Stomach (tissue), 9 donors: Measurements from ENCODE around the gene TGFB1I1. TPM values are rescaled to one million over a fixed set of nuclear protein-coding genes. Genes with fewer than 3 reads are reported as not detected.

ENCODE experiments used
- DNase-seq, 2 donors: peaks; one replicate each; pipeline versions ENCODE4 v3.0.0 to v3.0.0-alpha.2; 2013 to 2019
- H3K27ac ChIP-seq, 5 donors: fragments of 200-600 bp in 4 of 5; sonication (generic) in 4 of 5; one replicate each; pipeline ENCODE4 v1.5.1; 2013 to 2019; ENCODE audit warnings: mild to moderate bottlenecking in 1 of 5, moderate library complexity in 1 of 5
- H3K27me3 ChIP-seq, 3 donors: fragments of 200-600 bp; sonication (generic); one replicate each; pipeline ENCODE4 v1.5.1; 2017 to 2019; ENCODE audit warnings: mixed run types in 1 of 3
- H3K36me3 ChIP-seq, 4 donors: fragments of 200-600 bp; sonication (generic); 1 replicate in 3 of 4; 2 replicates in 1 of 4; pipeline ENCODE4 v1.5.1; 2016 to 2019
- H3K4me1 ChIP-seq, 4 donors: fragments of 200-600 bp; sonication (generic); one replicate each; pipeline ENCODE4 v1.5.1; 2016 to 2019
- H3K4me3 ChIP-seq, 4 donors: fragments of 200-600 bp; sonication (generic) in 3 of 4; one replicate each; pipeline ENCODE4 v1.5.1; 2016 to 2019; ENCODE audit warnings: mild to moderate bottlenecking in 1 of 4
- H3K9me3 ChIP-seq, 4 donors: fragments of 200-600 bp; sonication (generic); one replicate each; pipeline ENCODE4 v1.5.1; 2016 to 2019
- EP300 ChIP-seq: sonication (generic); formaldehyde crosslinking; IDR thresholded peaks from one replicate; pipeline ENCODE4 v1.6.1; 2017; ENCODE audit warnings: antibody characterized with exemption
- POLR2A ChIP-seq, 4 donors: fragments of 450-650 bp; IDR thresholded peaks; one replicate each; pipeline ENCODE4 v1.6.1; 2016; ENCODE audit warnings: antibody characterized with exemption in 4 of 4, control low read depth in 2 of 4, mild to moderate bottlenecking in 1 of 4, moderate library complexity in 1 of 4
- POLR2AphosphoS5 ChIP-seq, 3 donors: sonication (generic); formaldehyde crosslinking; IDR thresholded peaks; one replicate each; pipeline ENCODE4 v1.6.1; 2016; ENCODE audit warnings: antibody characterized with exemption in 3 of 3
- WGBS, 5 donors: extraction: QIAGEN DNeasy Blood & Tissue Kit in 3 of 5; methylation state at CpG; one replicate each; pipeline versions ENCODE4 v1.1.5 to v1.1.7; 2013 to 2018; 5-methylcytosine and 5-hydroxymethylcytosine counted together
- intact Hi-C: fragments of 100-400 bp; cut with DNase I; formaldehyde crosslinking; loops from one replicate; pipeline ENCODE4 v1.15.1; 2023; ENCODE audit warnings: low total_unique reads
- polyA plus RNA-seq, 3 donors: library from polyadenylated mRNA; stranded (reverse); fragments of 200-250 nt; gene quantifications; one replicate each; pipeline ENCODE4 v1.2.3, GENCODE V29; 2013
- total RNA-seq, 5 donors: library from RNA; depleted of rRNA; stranded (reverse); fragments of >200 nt; gene quantifications; one replicate each; pipeline versions ENCODE4 v1.1.0 to v1.2.3, GENCODE V29; 2014 to 2016
- TF ChIP-seq, protein P1 (sequence below), 7 experiments: fragments of 450-650 bp in 4 of 7; fragments of 200-600 bp in 3 of 7; sonication (generic) in 3 of 7; IDR thresholded peaks; one replicate each; pipeline ENCODE4 v1.5.1; 2016 to 2019; ENCODE audit warnings: antibody characterized with exemption in 7 of 7, control low read depth in 2 of 7, mild to moderate bottlenecking in 1 of 7
- donor health status: healthy with polysubstance abuse.
- donor health status: Bipolar disorder and iron deficiency.
- donor health status: healthy.

Gene TGFB1I1
- total and polyA plus RNA-seq, 8 donors: 36.0 to 84.0 (median 49.2) TPM

DNA sequence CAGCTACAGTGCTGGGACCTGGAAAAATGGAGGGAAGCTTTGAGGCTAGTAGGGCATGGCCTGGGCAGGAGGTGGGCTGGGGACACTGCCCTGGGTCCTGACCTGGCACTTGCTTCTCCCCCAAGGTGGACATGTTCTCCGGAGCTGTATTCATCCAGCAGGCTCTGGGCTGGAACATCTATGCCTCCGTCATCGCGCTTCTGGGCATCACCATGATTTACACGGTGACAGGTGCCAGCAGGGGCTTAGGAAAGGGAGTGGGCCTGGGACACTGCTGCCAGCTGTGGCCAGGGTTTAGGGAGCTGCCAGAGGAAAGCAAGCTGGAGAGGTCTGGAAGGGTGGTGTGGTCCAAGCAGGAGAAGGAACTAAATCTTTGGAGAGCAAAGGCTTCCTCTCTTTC is 14.1 kb downstream of the TGFB1I1 start:
- Histone ChIP-seq H3K36me3 (peaks cover 0 to 14% (median 11%) of the 10 kb centered on the region in 4 donors), H3K4me1 (peaks cover 22 to 36% (median 32%) of the 10 kb centered on the region in 4 donors), H3K27me3 (peaks cover 0 to 40% (median 0%) of the 10 kb centered on the region in 3 donors), H3K9me3 (no peaks in the 10 kb centered on the region), H3K4me3 (no peak overlapping the region), H3K27ac (no peak overlapping the region)
- intact Hi-C loops: no loop called here
- DNase-seq: no peak
- WGBS, 5 donors: 96 to 100% (median 96%) methylated on average over 4 to 5 of the region's 5 CpGs
- no peak for TF ChIP-seq EP300
- no peak for TF ChIP-seq POLR2A (IDR thresholded peaks at IDR 0.05)
- TF ChIP-seq POLR2AphosphoS5 (IDR thresholded peaks at IDR 0.05): no peak
- TF ChIP-seq, protein P1, sequence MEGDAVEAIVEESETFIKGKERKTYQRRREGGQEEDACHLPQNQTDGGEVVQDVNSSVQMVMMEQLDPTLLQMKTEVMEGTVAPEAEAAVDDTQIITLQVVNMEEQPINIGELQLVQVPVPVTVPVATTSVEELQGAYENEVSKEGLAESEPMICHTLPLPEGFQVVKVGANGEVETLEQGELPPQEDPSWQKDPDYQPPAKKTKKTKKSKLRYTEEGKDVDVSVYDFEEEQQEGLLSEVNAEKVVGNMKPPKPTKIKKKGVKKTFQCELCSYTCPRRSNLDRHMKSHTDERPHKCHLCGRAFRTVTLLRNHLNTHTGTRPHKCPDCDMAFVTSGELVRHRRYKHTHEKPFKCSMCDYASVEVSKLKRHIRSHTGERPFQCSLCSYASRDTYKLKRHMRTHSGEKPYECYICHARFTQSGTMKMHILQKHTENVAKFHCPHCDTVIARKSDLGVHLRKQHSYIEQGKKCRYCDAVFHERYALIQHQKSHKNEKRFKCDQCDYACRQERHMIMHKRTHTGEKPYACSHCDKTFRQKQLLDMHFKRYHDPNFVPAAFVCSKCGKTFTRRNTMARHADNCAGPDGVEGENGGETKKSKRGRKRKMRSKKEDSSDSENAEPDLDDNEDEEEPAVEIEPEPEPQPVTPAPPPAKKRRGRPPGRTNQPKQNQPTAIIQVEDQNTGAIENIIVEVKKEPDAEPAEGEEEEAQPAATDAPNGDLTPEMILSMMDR (IDR thresholded peaks at IDR 0.05): no peak

DNA sequence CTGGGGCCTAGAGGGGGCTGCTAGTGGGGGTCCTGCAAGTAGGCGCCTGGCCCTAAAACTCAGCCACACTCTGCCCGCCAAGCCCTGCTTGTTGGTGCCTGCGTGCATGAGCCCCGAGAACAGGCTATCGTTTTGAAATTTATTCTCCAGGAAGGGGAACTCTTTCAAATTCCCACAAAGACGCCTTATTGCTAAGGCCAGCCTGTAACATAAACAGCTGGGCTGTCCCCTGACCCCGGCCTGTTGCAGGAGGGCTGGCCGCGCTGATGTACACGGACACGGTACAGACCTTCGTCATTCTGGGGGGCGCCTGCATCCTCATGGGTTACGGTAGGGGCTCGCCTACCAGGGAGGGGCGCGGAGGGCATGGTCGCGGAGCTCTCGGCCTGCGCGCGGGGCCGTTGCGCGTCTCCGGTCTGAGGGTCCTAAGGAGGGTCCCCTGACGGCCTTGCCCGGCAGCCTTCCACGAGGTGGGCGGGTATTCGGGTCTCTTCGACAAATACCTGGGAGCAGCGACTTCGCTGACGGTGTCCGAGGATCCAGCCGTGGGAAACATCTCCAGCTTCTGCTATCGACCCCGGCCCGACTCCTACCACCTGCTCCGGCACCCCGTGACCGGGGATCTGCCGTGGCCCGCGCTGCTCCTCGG is 15.2 kb downstream of the TGFB1I1 start:
- DNase-seq: no peak
- peak overlapping the region in 4 of 5 donors; percentile 4 to 26 (median 15) for H3K27ac ChIP-seq
- peaks cover 0 to 26% (median 21%) of the 10 kb centered on the region in 4 donors for H3K36me3 ChIP-seq
- H3K4me3 ChIP-seq: peak overlapping the region; percentile 48 to 79 (median 56)
- TF ChIP-seq POLR2A (IDR thresholded peaks at IDR 0.05) (no peak), EP300 (no peak), POLR2AphosphoS5 (IDR thresholded peaks at IDR 0.05) (no peak)
- TF ChIP-seq, protein P1 (IDR thresholded peaks at IDR 0.05): no peak
- intact Hi-C loops: no loop called here
- peaks cover 0 to 40% (median 0%) of the 10 kb centered on the region in 3 donors for H3K27me3 ChIP-seq
- peaks cover 22 to 35% (median 31%) of the 10 kb centered on the region in 4 donors for H3K4me1 ChIP-seq
- WGBS, 5 donors: 5 to 9% (median 7%) methylated on average over 25 to 48 of the region's 48 CpGs
- no peaks in the 10 kb centered on the region for H3K9me3 ChIP-seq

DNA sequence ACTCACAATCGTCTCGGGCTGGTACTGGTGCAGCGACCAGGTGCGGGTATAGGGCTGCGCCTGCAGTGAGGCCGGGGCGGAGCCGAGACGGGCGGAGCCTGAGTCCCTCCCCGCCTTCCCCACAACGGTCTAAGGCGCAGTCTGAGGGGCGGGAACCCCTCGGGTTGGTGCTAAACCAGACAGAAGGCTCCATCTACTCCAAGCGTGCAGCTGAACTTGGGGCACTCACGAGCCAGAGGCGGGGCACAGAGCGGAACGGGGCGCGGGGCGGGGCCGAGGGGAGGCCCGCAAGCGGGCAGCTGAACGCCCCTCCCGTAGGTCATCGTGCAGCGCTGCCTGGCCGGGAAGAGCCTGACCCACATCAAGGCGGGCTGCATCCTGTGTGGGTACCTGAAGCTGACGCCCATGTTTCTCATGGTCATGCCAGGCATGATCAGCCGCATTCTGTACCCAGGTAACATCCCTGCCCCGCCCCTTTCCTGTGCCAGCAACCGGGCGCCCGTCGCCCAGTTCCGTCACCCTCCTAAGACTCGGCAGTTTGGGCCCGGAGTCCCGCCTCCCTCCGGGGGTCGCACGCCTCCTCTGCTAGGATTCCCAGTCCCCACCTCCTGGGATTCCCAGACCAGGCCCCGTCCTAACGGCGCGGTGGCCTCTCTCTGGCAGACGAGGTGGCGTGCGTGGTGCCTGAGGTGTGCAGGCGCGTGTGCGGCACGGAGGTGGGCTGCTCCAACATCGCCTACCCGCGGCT is 15.9 kb downstream of the TGFB1I1 start:
- Histone ChIP-seq H3K4me3 (peak overlapping the region; percentile 48 to 79 (median 56)), H3K36me3 (peaks cover 3 to 33% (median 28%) of the 10 kb centered on the region in 4 donors), H3K9me3 (no peaks in the 10 kb centered on the region), H3K4me1 (peaks cover 22 to 35% (median 31%) of the 10 kb centered on the region in 4 donors), H3K27ac (peak overlapping the region in 4 of 5 donors; percentile 11 to 26 (median 15)), H3K27me3 (peaks cover 0 to 40% (median 0%) of the 10 kb centered on the region in 3 donors)
- peak; percentile 75 to 88 for DNase-seq
- intact Hi-C loops: no loop called here
- WGBS, 5 donors: 0 to 1% (median 1%) methylated on average over 16 to 60 of the region's 60 CpGs
- TF ChIP-seq POLR2A (IDR thresholded peaks at IDR 0.05): no peak
- TF ChIP-seq, protein P1 (IDR thresholded peaks at IDR 0.05): no peak
- no peak for TF ChIP-seq EP300
- TF ChIP-seq POLR2AphosphoS5 (IDR thresholded peaks at IDR 0.05): no peak

DNA sequence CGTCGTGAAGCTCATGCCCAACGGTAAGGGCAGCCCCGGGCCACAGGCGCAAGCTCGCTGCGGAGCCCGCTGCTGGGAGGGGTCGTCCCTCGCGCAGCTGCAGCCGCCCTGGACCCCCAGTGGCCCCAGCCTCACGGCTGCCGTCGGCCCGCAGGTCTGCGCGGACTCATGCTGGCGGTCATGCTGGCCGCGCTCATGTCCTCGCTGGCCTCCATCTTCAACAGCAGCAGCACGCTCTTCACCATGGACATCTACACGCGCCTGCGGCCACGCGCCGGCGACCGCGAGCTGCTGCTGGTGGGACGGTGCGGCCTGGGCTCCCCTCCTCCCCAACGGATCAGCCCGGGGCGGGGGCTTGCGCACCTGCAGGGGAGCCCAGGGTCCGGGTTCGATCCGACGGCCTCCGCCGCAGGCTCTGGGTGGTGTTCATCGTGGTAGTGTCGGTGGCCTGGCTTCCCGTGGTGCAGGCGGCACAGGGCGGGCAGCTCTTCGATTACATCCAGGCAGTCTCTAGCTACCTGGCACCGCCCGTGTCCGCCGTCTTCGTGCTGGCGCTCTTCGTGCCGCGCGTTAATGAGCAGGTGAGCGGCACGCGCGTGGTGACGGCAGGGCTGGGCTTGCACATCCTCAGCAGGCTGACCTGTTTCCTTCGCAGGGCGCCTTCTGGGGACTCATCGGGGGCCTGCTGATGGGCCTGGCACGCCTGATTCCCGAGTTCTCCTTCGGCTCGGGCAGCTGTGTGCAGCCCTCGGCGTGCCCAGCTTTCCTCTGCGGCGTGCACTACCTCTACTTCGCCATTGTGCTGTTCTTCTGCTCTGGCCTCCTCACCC is 16.7 kb downstream of the TGFB1I1 start:
- Histone ChIP-seq H3K27ac (peak overlapping the region in 1 of 5 donors; percentile 11), H3K9me3 (no peaks in the 10 kb centered on the region), H3K4me3 (peak overlapping the region; percentile 48 to 79 (median 56)), H3K4me1 (peaks cover 22 to 35% (median 31%) of the 10 kb centered on the region in 4 donors), H3K36me3 (peaks cover 10 to 41% (median 36%) of the 10 kb centered on the region in 4 donors), H3K27me3 (peaks cover 0 to 40% (median 0%) of the 10 kb centered on the region in 3 donors)
- intact Hi-C loops: no loop called here
- no peak for TF ChIP-seq EP300
- TF ChIP-seq, protein P1 (IDR thresholded peaks at IDR 0.05): no peak
- TF ChIP-seq POLR2A (IDR thresholded peaks at IDR 0.05): no peak
- TF ChIP-seq POLR2AphosphoS5 (IDR thresholded peaks at IDR 0.05): no peak
- 34 to 72% (median 37%) methylated on average over 20 to 77 of the region's 77 CpGs for WGBS, 5 donors
- peak in 1 of 2 donors; percentile 65 for DNase-seq
